IgD-negative memory B cell (primary cell): ENCODE data around the gene TSNAXIP1. TPM values are rescaled to one million over a fixed set of nuclear protein-coding genes. Genes with fewer than 3 reads are reported as not detected.
A peak's percentile ranks its signal among the peaks of the same experiment; 100 is the strongest.

Source experiments
- H3K27ac Mint-ChIP-seq, 3 donors: one replicate each; pipeline ENCODE4 v1.8.0; 2020 to 2022; ENCODE audit warnings: mild to moderate bottlenecking in 3 of 3, mixed read lengths in 3 of 3, moderate library complexity in 1 of 3
- H3K27me3 Mint-ChIP-seq: one replicate; pipeline ENCODE4 v1.8.0; 2021; ENCODE audit warnings: mixed read lengths
- H3K36me3 Mint-ChIP-seq: one replicate; pipeline ENCODE4 v1.8.0; 2020; ENCODE audit warnings: mild to moderate bottlenecking, mixed read lengths
- H3K4me1 Mint-ChIP-seq, 3 donors: one replicate each; pipeline ENCODE4 v1.8.0; 2020 to 2022; ENCODE audit warnings: mixed read lengths in 3 of 3, mild to moderate bottlenecking in 1 of 3
- H3K4me3 Mint-ChIP-seq, 4 donors: one replicate each; pipeline ENCODE4 v1.8.0; 2020 to 2022; ENCODE audit warnings: mild to moderate bottlenecking in 4 of 4, mixed read lengths in 4 of 4, moderate library complexity in 3 of 4
- H3K9me3 Mint-ChIP-seq, 3 donors: one replicate each; pipeline ENCODE4 v1.8.0; 2020 to 2021; ENCODE audit warnings: mixed read lengths in 3 of 3, mild to moderate bottlenecking in 1 of 3
- polyA plus RNA-seq: library from polyadenylated mRNA; unstranded; fragments of 300-500 nt; fragmentation: Illumina TruSeq; gene quantifications from one replicate; pipeline ENCODE4 v1.2.3, GENCODE V29; 2021

The TSNAXIP1 gene
- polyA plus RNA-seq, 1 donor from 2014 or later, result not detected

DNA sequence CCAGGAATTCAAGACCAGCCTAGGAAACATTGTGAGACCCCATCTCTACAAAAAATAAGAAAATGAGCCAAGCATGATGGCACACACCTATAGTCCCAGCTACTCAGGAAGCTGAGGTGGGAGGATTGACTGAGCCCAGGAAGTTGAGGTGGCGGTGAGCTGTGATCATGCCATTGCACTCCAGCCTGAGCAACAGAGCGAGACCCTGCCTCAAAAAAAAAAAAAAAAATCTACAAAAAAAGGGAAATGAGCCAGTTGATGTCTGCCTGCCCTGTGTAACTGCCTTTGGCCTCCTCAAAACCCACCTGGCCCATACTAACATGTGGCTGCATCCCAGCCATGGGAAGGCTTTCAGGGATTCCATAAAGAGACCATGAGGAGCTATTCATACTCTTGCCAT is 4.8 kb upstream of the TSNAXIP1 start:
- H3K27me3 Mint-ChIP-seq, result no peaks in the 10 kb centered on the region
- peaks cover 34 to 54% (median 35%) of the 10 kb centered on the region in 3 donors for H3K4me1 Mint-ChIP-seq
- peak overlapping the region; percentile 28 to 85 (median 73) for H3K27ac Mint-ChIP-seq
- peaks cover 11% of the 10 kb centered on the region for H3K36me3 Mint-ChIP-seq
- H3K4me3 Mint-ChIP-seq, result peak overlapping the region; percentile 38 to 86 (median 72)
- no peaks in the 10 kb centered on the region for H3K9me3 Mint-ChIP-seq

DNA sequence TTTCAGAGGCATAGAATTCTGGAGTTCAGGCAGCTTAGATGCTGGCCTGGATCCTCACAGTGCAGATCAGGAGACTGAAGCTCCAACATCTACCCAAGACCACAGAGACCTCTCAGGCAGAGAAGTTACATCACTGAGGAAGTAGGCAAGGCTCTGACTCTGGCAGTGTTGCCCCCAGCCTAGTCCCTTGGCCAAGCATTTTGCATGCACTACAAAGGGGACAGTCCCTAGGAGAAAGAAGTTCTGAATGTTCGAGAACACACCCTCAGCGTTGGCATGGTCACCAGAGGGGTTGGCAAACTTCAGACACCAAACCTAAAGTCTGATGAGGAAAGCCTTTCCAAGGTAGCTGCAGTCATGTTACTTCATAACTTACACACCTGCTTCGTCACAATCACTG is 2.8 kb upstream of the TSNAXIP1 start:
- Mint-ChIP-seq H3K4me1 (peaks cover 30 to 49% (median 31%) of the 10 kb centered on the region in 3 donors), H3K27me3 (no peaks in the 10 kb centered on the region), H3K4me3 (peak overlapping the region; percentile 57 to 95 (median 86)), H3K9me3 (no peaks in the 10 kb centered on the region), H3K27ac (peak overlapping the region; percentile 59 to 94 (median 72)), H3K36me3 (peaks cover 8% of the 10 kb centered on the region)

DNA sequence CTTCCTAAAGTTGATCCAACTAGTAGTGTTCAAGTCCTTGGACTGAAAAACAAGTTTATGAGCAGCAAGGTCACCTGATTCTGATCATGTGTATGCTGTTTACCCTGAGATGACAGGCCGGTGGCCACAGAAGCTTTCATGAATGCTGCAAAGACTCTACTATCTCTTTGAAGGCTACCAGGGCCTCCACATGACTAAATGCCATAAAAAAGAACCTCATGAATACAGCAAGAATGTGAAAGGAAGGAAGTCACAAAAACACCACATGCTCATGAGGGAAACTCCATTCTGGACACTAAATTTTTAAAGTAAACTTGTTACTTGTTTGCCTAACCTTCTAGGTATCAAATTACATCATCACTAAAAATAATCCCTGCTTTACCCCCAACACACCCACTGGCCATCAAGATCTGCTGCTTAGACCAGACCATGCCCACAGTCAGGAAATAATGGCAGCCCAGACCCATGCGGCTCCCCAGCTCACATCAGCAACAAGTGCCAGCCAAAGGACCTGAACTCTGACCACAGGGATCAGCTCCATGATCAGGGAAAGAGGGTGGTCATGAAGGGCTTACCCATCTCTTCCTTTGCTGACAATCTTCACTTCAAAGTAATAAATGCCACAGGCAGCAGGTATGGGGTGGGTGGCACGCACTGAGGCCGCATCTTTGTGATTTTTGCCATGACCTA is 1.7 kb upstream of the TSNAXIP1 start:
- H3K4me3 Mint-ChIP-seq, result peak overlapping the region; percentile 86 to 96 (median 93)

DNA sequence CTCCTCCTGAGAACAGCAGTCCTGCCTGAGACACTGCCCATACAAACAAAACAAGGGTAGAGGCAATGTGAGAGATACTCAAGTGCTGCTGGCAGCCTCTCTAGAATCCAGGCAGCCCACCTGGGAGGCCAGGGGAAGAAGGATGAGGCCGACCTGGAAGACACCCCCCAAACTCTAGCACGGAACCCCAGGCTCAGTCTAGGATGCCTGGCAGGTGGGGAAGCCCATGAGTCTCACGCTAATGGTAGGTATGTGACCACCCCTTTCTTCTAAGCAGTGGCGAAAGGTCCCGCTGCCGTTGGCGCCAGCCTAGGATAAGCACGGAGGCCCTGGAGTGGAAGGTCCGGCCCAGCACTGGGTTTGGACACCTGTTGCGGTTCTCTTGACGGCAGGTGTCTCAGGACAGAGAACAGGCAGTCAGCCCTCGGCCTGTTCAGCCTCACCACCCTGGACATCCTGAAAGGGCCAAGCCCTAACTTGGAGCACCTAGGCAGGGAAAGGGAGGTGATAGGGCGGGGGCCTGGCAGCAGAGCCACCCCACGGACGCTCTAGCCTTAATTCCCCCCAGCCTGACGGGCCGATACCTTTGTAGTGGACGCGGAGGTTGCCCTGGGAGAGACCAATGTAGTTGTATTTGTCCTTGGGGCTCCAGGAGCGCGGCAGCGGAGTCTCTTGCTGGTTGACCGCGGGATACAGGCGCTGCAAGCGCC is 816 bp upstream of the TSNAXIP1 start:
- Mint-ChIP-seq H3K36me3 (peaks cover 4% of the 10 kb centered on the region), H3K27me3 (no peaks in the 10 kb centered on the region), H3K4me1 (peaks cover 22 to 40% (median 25%) of the 10 kb centered on the region in 3 donors), H3K27ac (peak overlapping the region; percentile 57 to 94 (median 82)), H3K9me3 (no peaks in the 10 kb centered on the region), H3K4me3 (peak overlapping the region; percentile 86 to 96 (median 93))

More for the DNA sequence above, 1.7 kb upstream of the TSNAXIP1 start:
- peak overlapping the region in 2 of 3 donors; percentile 57 to 82 for H3K27ac Mint-ChIP-seq
- H3K9me3 Mint-ChIP-seq, result no peaks in the 10 kb centered on the region
- peaks cover 4% of the 10 kb centered on the region for H3K36me3 Mint-ChIP-seq
- H3K27me3 Mint-ChIP-seq, result no peaks in the 10 kb centered on the region
- H3K4me1 Mint-ChIP-seq, result peaks cover 27 to 47% (median 31%) of the 10 kb centered on the region in 3 donors

DNA sequence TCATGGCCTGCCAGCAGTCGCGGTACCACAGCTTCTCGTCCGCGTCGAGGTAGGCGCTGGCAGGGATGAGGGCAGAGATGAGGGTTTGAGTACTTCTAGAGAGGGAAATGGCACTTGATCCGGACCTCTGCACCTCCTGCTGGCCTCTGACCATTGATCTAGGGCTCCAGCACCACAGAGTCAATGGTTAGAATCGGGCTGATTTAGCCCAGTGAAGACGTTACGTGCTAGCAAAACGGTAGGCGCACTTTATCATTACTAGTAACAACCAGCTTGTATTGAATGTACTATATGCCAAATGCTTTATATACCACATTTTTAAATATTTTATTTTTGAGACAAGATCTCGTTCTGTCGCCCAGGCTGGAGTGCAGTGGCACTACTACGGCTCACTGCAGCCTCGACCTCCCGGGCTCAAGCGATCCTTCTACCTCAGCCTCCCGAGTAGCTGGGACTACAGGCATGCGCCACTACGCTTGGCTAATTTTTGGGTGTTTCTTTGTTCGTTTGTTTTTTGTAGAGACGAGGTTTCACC is 526 bp downstream of the TSNAXIP1 start:
- peak overlapping the region; percentile 86 to 96 (median 93) for H3K4me3 Mint-ChIP-seq
- H3K9me3 Mint-ChIP-seq, result no peaks in the 10 kb centered on the region
- peaks cover 11 to 27% (median 12%) of the 10 kb centered on the region in 3 donors for H3K4me1 Mint-ChIP-seq
- H3K27ac Mint-ChIP-seq, result peak overlapping the region; percentile 47 to 94 (median 82)
- H3K36me3 Mint-ChIP-seq, result peaks cover 4% of the 10 kb centered on the region
- no peaks in the 10 kb centered on the region for H3K27me3 Mint-ChIP-seq

DNA sequence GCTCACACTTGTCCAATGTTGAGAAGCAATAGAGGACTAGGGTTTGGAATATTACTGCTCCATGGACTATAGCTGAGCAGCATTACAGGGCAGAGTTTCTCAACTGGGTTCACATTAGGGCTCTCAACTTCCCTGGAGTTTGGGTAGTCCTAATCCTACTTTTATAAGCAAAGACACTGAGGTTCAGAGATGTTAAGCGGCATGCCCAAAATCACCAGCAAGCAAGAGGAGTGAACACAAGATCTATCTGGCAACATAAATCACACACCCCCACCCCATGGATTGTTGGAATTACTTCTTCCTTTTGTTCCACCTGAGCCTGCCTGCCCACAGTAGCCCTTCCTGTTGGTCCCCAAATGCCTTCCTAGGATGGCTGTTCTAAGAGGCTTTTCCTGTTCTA is 5.2 kb downstream of the TSNAXIP1 start:
- Mint-ChIP-seq H3K36me3 (no peaks in the 10 kb centered on the region), H3K9me3 (no peaks in the 10 kb centered on the region), H3K27ac (no peak overlapping the region), H3K27me3 (no peaks in the 10 kb centered on the region), H3K4me3 (no peak overlapping the region), H3K4me1 (peaks cover 4 to 8% (median 7%) of the 10 kb centered on the region in 3 donors)

DNA sequence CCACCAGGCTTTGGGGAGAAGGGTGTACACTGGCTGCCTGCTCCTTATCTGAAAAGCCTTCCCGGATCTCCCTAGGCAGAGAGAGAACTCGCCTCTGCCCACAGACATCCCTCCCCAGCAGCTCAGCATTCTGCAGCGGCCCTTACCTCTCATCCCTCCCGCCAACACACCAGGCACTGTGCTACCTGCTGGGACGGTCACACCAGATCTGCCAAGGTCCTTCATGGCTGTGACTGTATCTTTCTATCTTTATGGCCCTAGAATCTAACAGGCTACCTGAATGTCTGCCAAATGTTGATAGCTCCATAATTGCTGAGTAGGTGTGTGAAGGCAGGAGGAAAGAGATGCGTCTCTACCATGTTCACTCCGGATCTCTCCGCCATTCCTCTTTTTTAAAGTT is 7.9 kb downstream of the TSNAXIP1 start:
- Mint-ChIP-seq H3K4me1 (peaks cover 4 to 8% (median 4%) of the 10 kb centered on the region in 3 donors), H3K27ac (peak overlapping the region in 2 of 3 donors; percentile 10 to 40)

DNA sequence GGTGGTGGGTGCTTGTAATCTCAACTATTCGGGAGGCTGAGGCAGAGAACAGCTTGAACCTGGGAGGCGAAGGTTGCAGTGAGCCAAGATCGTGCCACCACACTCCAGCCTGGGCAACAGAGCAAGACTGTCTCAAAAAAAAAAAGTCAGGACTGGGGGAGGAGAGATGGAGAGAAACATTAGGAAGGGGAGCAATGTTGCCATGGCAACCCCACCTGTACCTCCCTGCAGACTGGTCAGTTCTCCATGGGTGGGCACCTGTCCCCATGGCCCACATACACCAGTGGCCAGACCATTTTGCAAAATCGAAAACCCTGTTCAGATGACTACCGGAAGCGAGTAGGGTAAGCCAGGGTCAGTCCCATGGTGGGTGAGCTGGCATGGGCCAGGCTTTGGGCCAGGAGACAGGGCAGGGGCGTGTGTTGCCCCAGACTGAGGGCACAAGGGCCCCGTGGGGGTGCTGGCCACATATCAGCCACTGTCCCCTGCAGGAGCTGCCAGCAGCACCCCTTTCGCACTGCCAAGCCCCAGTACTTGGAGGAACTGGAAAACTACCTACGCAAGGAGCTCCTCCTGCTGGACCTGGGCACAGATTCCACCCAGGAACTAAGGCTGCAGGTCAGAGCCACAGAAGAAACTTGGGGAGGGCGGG is 14.0 kb downstream of the TSNAXIP1 start:
- Mint-ChIP-seq H3K4me1 (peaks cover 2 to 8% (median 4%) of the 10 kb centered on the region in 3 donors), H3K36me3 (peaks cover 1% of the 10 kb centered on the region), H3K27me3 (no peaks in the 10 kb centered on the region), H3K9me3 (no peaks in the 10 kb centered on the region), H3K4me3 (no peak overlapping the region), H3K27ac (no peak overlapping the region)

More for the DNA sequence above, 7.9 kb downstream of the TSNAXIP1 start:
- Mint-ChIP-seq H3K36me3 (no peaks in the 10 kb centered on the region), H3K4me3 (no peak overlapping the region), H3K27me3 (no peaks in the 10 kb centered on the region), H3K9me3 (no peaks in the 10 kb centered on the region)

DNA sequence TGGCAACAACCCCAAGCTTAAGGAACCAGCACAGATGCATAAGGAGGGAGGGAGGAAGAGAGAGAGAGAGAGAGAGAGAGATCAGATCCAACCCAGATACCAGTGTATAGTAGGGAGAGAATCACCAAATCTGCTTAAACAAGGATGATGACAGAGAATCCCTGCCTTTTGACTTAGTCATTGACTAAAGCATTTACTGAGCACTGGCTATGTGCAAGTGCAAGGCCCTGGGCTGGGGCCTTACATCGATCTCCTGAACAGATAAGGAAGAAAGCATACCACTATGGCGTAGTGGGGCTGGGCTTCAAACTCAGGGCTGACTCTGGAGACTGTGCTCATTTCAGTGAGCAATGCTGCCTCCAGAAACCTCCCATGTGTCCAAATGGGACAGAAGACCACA is 15.8 kb downstream of the TSNAXIP1 start:
- Mint-ChIP-seq H3K27me3 (no peaks in the 10 kb centered on the region), H3K27ac (no peak overlapping the region), H3K36me3 (peaks cover 1% of the 10 kb centered on the region), H3K9me3 (no peaks in the 10 kb centered on the region), H3K4me3 (no peak overlapping the region), H3K4me1 (peaks cover 0 to 3% (median 0%) of the 10 kb centered on the region in 3 donors)

DNA sequence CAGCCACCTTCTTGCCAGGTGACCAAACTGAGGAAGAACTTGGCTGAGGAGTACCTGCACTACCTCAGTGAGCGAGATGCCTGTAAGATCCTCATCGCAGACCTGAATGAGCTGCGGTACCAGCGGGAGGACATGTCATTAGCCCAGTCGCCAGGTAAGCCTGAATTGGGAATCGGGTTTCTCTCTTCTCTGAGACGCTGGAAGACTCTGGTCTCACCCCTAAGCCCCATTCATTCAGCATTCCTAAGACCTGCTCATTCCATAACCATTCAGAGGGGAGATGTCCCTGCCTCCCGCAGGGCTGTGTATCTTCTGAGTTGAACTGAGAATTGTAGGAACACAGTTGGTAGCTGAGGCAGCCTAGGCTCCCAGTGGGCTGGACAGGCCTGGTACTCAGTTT is 18.4 kb downstream of the TSNAXIP1 start:
- no peaks in the 10 kb centered on the region for H3K9me3 Mint-ChIP-seq
- H3K27me3 Mint-ChIP-seq, result no peaks in the 10 kb centered on the region
- no peak overlapping the region for H3K4me3 Mint-ChIP-seq
- peaks cover 1% of the 10 kb centered on the region for H3K36me3 Mint-ChIP-seq
- H3K27ac Mint-ChIP-seq, result no peak overlapping the region
- peaks cover 0 to 3% (median 0%) of the 10 kb centered on the region in 3 donors for H3K4me1 Mint-ChIP-seq

DNA sequence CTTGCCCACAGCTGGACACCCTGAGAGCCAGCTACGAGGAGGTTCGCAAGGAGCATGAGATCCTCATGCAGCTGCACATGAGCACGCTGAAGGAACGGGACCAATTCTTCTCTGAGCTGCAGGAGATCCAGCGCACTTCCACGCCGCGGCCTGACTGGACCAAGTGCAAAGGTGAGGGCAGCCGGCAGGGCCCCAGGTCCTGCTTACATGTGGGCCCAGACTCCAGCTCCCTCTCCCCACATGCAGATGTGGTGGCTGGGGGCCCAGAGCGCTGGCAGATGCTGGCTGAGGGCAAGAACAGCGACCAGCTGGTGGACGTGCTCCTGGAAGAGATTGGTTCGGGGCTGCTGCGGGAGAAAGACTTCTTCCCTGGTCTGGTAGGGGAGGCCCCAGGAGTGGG is 19.2 kb downstream of the TSNAXIP1 start:
- Mint-ChIP-seq H3K9me3 (no peaks in the 10 kb centered on the region), H3K27ac (no peak overlapping the region), H3K27me3 (no peaks in the 10 kb centered on the region), H3K4me3 (no peak overlapping the region), H3K36me3 (no peaks in the 10 kb centered on the region), H3K4me1 (peaks cover 0 to 3% (median 0%) of the 10 kb centered on the region in 3 donors)

DNA sequence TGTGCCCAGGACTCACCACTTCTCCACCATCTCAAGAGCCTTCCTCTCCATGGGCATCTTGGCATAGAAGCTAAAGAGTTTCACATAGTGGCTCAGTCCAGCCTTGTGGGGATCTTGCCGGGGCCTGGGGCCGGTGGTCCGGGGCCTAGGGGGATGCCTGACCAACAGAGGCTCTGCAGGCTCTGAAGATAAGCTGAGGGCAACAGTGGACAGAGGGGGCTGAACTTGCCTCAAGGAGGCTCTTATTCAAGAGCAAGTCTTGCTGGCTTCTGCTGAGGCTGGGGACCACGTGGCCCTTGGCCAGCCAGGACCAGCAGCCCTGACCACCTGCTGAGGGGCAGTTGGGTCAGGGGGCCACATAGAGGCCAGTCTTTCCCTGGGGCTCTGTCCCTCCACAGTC is 22.0 kb downstream of the TSNAXIP1 start:
- no peaks in the 10 kb centered on the region for H3K27me3 Mint-ChIP-seq
- peaks cover 0 to 11% (median 6%) of the 10 kb centered on the region in 3 donors for H3K4me1 Mint-ChIP-seq
- no peak overlapping the region for H3K4me3 Mint-ChIP-seq
- no peaks in the 10 kb centered on the region for H3K36me3 Mint-ChIP-seq
- H3K27ac Mint-ChIP-seq, result peak overlapping the region in 1 of 3 donors; percentile 55
- H3K9me3 Mint-ChIP-seq, result no peaks in the 10 kb centered on the region

DNA sequence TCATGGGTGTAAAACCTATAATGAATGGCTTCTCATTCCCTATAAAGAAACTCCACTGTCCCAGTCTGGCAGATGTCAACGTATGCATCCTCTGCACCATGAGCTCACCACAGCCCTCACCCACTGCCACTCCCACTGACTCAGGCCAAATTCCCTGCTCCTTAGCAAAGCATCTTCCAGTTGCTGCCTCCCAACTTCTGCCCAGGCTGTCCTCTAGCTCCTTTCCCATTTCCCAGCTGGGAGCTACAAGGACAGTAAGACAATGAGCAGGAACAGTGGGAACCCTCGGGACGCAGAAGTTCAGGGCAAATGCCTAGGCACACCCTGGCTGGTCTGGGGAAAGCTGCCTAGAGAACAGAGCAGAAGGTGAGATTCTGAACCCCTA is 26.3 kb downstream of the TSNAXIP1 start:
- Mint-ChIP-seq H3K27me3 (no peaks in the 10 kb centered on the region), H3K36me3 (no peaks in the 10 kb centered on the region), H3K27ac (peak overlapping the region in 1 of 3 donors; percentile 89)

DNA sequence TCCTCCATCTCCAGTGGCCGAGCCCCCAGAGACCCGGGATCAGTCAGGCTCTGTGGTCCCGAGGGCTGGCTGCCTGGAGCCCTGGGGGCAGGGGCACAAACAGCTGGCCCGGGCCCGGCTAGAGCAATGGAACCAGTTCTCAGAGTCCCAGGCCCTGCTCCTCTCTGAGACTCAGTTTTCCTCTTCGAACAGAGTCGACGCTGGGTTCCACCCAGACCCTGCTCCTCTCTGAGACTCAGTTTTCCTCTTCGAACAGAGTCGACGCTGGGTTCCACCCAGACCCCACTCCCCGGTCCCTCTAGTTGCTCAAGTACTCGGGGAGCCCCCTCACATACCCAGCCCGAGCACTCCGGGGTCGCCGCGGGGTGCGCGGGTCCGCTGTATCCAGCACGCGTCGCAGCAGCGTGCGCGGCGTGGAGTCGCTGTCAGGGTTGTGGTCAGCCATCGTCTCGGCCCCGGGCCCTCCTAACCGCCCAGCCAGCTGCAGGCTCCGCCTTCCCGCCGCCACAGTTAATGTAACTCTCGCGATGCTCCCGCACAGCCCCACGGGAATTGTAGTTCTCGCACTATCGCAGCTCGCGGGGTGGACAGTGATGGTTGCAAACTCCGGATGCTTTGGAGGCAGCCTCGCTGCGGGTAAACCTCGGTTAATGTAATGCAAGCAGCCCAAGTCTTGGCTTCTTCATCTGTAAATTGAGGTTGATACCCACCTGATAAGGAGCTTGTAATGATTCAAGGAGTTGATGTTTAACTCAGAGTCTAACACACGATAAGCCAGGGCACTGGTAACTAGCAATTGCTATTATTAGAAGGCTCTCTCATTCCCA is 26.9 kb downstream of the TSNAXIP1 start:
- Mint-ChIP-seq H3K36me3 (no peaks in the 10 kb centered on the region), H3K4me3 (peak overlapping the region; percentile 90 to 93 (median 91)), H3K9me3 (no peaks in the 10 kb centered on the region), H3K27me3 (no peaks in the 10 kb centered on the region), H3K4me1 (peaks cover 5 to 11% (median 7%) of the 10 kb centered on the region in 3 donors), H3K27ac (peak overlapping the region; percentile 61 to 89 (median 69))

More for the DNA sequence above, 26.3 kb downstream of the TSNAXIP1 start:
- Mint-ChIP-seq H3K4me1 (peaks cover 5 to 11% (median 7%) of the 10 kb centered on the region in 3 donors), H3K4me3 (peak overlapping the region; percentile 81 to 92 (median 90)), H3K9me3 (no peaks in the 10 kb centered on the region)
